HG03457 (cell line): Measurements from ENCODE around the gene ATAD5.
A peak's percentile ranks its signal among the peaks of the same experiment; 100 is the strongest.
"Not testable (repeated sequence)": the region's sequence is repeated elsewhere in the genome, so short reads cannot be mapped to it uniquely, and the experiment has no call there.

Source experiments
- ATAC-seq: cut with Tn5 transposase; IDR thresholded peaks from one replicate; pipeline ENCODE4 v1.9.1; 2021; ENCODE audit warnings: moderate number of reproducible peaks; ENCODE audit not compliant: unreplicated experiment

Gene ATAD5

GRCh38 chr17:30821871-30822723 lies 9.7 kb upstream of the ATAD5 start:
- ATAC-seq: no peak

- ATAC-seq: not testable (repeated sequence)
Observed at GRCh38 chr17:30822919-30823318, 8.8 kb upstream of the ATAD5 start.

GRCh38 chr17:30823421-30823820 lies 8.3 kb upstream of the ATAD5 start:
- no peak for ATAC-seq

GRCh38 chr17:30824002-30824355 lies 7.8 kb upstream of the ATAD5 start:
- no peak for ATAC-seq

- ATAC-seq: peak; percentile 76
Observed at GRCh38 chr17:30824356-30825145, 7.2 kb upstream of the ATAD5 start, which contains the start of gene CRLF3. Gene CRLF3 (minus strand): TSS chr17:30824692. CDS start chr17:30824651, 41 bp downstream.

GRCh38 chr17:30827082-30827481 lies 4.7 kb upstream of the ATAD5 start:
- ATAC-seq: no peak

GRCh38 chr17:30829022-30829421 lies 2.7 kb upstream of the ATAD5 start:
- ATAC-seq: no peak

GRCh38 chr17:30831257-30831656 lies 509 bp upstream of the ATAD5 start:
- ATAC-seq: no peak

GRCh38 chr17:30832438-30833124 lies 815 bp downstream of the ATAD5 start:
- no peak for ATAC-seq

GRCh38 chr17:30838202-30838807 lies 6.5 kb downstream of the ATAD5 start:
- ATAC-seq: no peak

GRCh38 chr17:30840771-30841170 lies 9.0 kb downstream of the ATAD5 start:
- no peak for ATAC-seq

- ATAC-seq: no peak
Observed at GRCh38 chr17:30848021-30848420, 16.3 kb downstream of the ATAD5 start.

GRCh38 chr17:30854146-30854545 lies 22.4 kb downstream of the ATAD5 start:
- no peak for ATAC-seq

- no peak for ATAC-seq
Observed at GRCh38 chr17:30858556-30859250, 26.9 kb downstream of the ATAD5 start.

- no peak for ATAC-seq
Observed at GRCh38 chr17:30864636-30865035, 32.9 kb downstream of the ATAD5 start.

- no peak for ATAC-seq
Observed at GRCh38 chr17:30869005-30869404, 37.2 kb downstream of the ATAD5 start.

- ATAC-seq: no peak
Observed at GRCh38 chr17:30886187-30886586, 54.4 kb downstream of the ATAD5 start.

GRCh38 chr17:30894236-30894635 lies 62.5 kb downstream of the ATAD5 start:
- no peak for ATAC-seq

- ATAC-seq: no peak
Observed at GRCh38 chr17:30897311-30897710, 65.5 kb downstream of the ATAD5 start.

- ATAC-seq: no peak
Observed at GRCh38 chr17:30905742-30906100, 74.0 kb downstream of the ATAD5 start.
